K562 (cell line): Measurements from ENCODE around the gene AFAP1. TPM values are rescaled to one million over a fixed set of nuclear protein-coding genes. Genes with fewer than 3 reads are reported as not detected.

Experiments used
- ATAC-seq: fragments of 200-7000 bp; cut with Tn5 transposase; 3 replicates; pipeline ENCODE4 v1.9.1; 2020; ENCODE audit warnings: moderate library complexity
- BruUV-seq: library from RNA; stranded (reverse); fragments of 400-500 nt; replicated peaks from 2 replicates; lab custom pipeline; 2021; lab: Mats Ljungman, UMichigan
- CTCF ChIA-PET: fragments of 300-600 bp; formaldehyde crosslinking; extraction: SDS; loops from one replicate; lab custom pipeline; 2021; ENCODE audit warnings: low intra/inter-chr PET ratio; lab: Yijun Ruan, JAX
- POLR2A ChIA-PET: fragments of 300-600, 350-650 bp; sonication (Branson Sonifier 250); formaldehyde crosslinking; extraction: SDS; loops from one replicate; lab custom pipeline; 2021; ENCODE audit warnings: antibody characterized with exemption, inconsistent platforms; lab: Yijun Ruan, JAX
- DNase-seq, 4 experiments: peaks; one replicate each; pipeline versions ENCODE4 v3.0.0 to v3.0.0-alpha.2; 2011 to 2018; ENCODE audit warnings: low spot score in 3 of 4, mixed read lengths in 3 of 4; ENCODE audit errors: extremely low read depth in 1 of 4
- FAIRE-seq: peaks from 2 replicates; lab custom pipeline; 2011; peaks lifted over from hg19 to GRCh38; lab: Jason Lieb, UNC
- H2AFZ ChIP-seq: 2 replicates; pipeline ENCODE4 v1.6.0; 2011; ENCODE audit warnings: low read depth, low read length, control low read depth, inconsistent platforms
- H3K27ac ChIP-seq: fragments of 200-600 bp; 3 replicates; pipeline ENCODE4 v1.8.0; 2011; ENCODE audit warnings: low read depth, mild to moderate bottlenecking, control low read depth, inconsistent platforms, low read length, moderate library complexity, mixed read lengths; ENCODE audit errors: extremely low read depth
- H3K27me3 ChIP-seq, 2 experiments: fragments of 300-600 bp in 1 of 2; 2 replicates in 1 of 2; 3 replicates in 1 of 2; pipeline versions ENCODE4 v1.6.0 to v1.8.0; 2011; ENCODE audit warnings: inconsistent platforms in 2 of 2, low read length in 2 of 2, mild to moderate bottlenecking in 1 of 2, mixed read lengths in 1 of 2, moderate library complexity in 1 of 2; ENCODE audit not compliant: control insufficient read depth in 2 of 2, insufficient read depth in 2 of 2
- H3K36me3 ChIP-seq: fragments of 300-600 bp; 3 replicates; pipeline ENCODE4 v1.8.0; 2011; ENCODE audit warnings: mild to moderate bottlenecking, low read length, inconsistent platforms; ENCODE audit not compliant: control insufficient read depth, insufficient read depth
- H3K4me1 ChIP-seq, 2 experiments: fragments of 200-600 bp in 1 of 2; replicated peaks in 1 of 2; 2 replicates in 1 of 2; 3 replicates in 1 of 2; pipeline versions ENCODE4 v1.5.1 to v1.8.0; 2011; ENCODE audit warnings: inconsistent platforms in 2 of 2, low read length in 2 of 2, mild to moderate bottlenecking in 1 of 2, mixed read lengths in 1 of 2, moderate library complexity in 1 of 2; ENCODE audit not compliant: control insufficient read depth in 2 of 2, insufficient read depth in 2 of 2
- H3K4me2 ChIP-seq: 2 replicates; pipeline ENCODE4 v1.6.1; 2011; ENCODE audit warnings: low read length, control low read depth, inconsistent platforms, mixed read lengths; ENCODE audit not compliant: insufficient read depth
- H3K4me3 ChIP-seq: fragments of 200-600 bp; sonication (generic), shearing (Covaris generic); 2 replicates; pipeline ENCODE4 v1.5.1; 2016; ENCODE audit warnings: control low read depth, inconsistent platforms
- H3K79me2 ChIP-seq: fragments of 200-600 bp; 3 replicates; pipeline ENCODE4 v1.8.0; 2011; ENCODE audit warnings: low read length, inconsistent platforms; ENCODE audit not compliant: control insufficient read depth, insufficient read depth
- H3K9ac ChIP-seq, 2 experiments: 2 replicates each; pipeline versions ENCODE4 v1.6.0 to v1.6.1; 2011; ENCODE audit warnings: low read depth in 2 of 2, low read length in 2 of 2, control low read depth in 1 of 2, inconsistent platforms in 1 of 2, mild to moderate bottlenecking in 1 of 2, mixed read lengths in 1 of 2; ENCODE audit not compliant: insufficient read depth in 1 of 2
- H3K9me1 ChIP-seq: one replicate; pipeline ENCODE4 v1.6.0; 2011; ENCODE audit warnings: inconsistent platforms, mild to moderate bottlenecking, low read length, moderate library complexity; ENCODE audit not compliant: control insufficient read depth, insufficient read depth
- H3K9me3 ChIP-seq: replicated peaks from 2 replicates; pipeline ENCODE4 v1.5.1; 2011; ENCODE audit warnings: low read depth, low read length, inconsistent platforms; ENCODE audit not compliant: control insufficient read depth, insufficient read depth
- H4K20me1 ChIP-seq: replicated peaks from 2 replicates; pipeline ENCODE4 v1.6.1; 2011; ENCODE audit warnings: low read length, inconsistent platforms, mixed read lengths; ENCODE audit not compliant: control insufficient read depth, insufficient read depth
- CC2D1A ChIP-seq: fragments of 450-650 bp; IDR thresholded peaks from 2 replicates; pipeline ENCODE4 v1.6.1; 2017; ENCODE audit warnings: mild to moderate bottlenecking
- MAFF ChIP-seq: IDR thresholded peaks from 2 replicates; pipeline ENCODE4 v1.6.1; 2012; ENCODE audit warnings: low read length, improper control_type of control experiment
- MCM3 ChIP-seq: fragments of 450-650 bp; IDR thresholded peaks from 2 replicates; pipeline ENCODE4 v1.6.1; 2016
- NFIC ChIP-seq: fragments of 450-650 bp; IDR thresholded peaks from 2 replicates; pipeline ENCODE4 v1.6.1; 2017; ENCODE audit warnings: mild to moderate bottlenecking, inconsistent platforms
- PTBP1 ChIP-seq: fragments of 200-400 bp; formaldehyde crosslinking; IDR thresholded peaks from 2 replicates; pipeline ENCODE4 v1.6.1; 2017; ENCODE audit warnings: low read depth, low read length
- TGIF2 ChIP-seq: sonication (generic); formaldehyde crosslinking; IDR thresholded peaks from 2 replicates; pipeline ENCODE4 v1.8.1; 2022; ENCODE audit warnings: mild to moderate bottlenecking, missing genetic modification reagents, moderate library complexity
- ZEB2 ChIP-seq: fragments of 450-650 bp; IDR thresholded peaks from 2 replicates; pipeline ENCODE4 v1.6.1; 2016
- ZNF217 ChIP-seq: sonication (generic); formaldehyde crosslinking; IDR thresholded peaks from 2 replicates; pipeline ENCODE4 v1.8.0; 2022; ENCODE audit warnings: mild to moderate bottlenecking, missing genetic modification reagents
- ZNF644 ChIP-seq: fragments of 200-800 bp; sonication (Bioruptor generic); IDR thresholded peaks from 2 replicates; pipeline ENCODE4 v1.6.1; 2016; ENCODE audit warnings: low read depth, missing genetic modification characterization, missing compliant biosample characterization
- WGBS: fragments of 100-300 bp; shearing (Covaris generic); methylation state at CpG from one replicate; pipeline ENCODE4 v1.1.6; 2016; ENCODE audit warnings: low coverage, mixed read lengths; ENCODE audit not compliant: insufficient coverage; ENCODE audit errors: missing lambda C conversion rate; 5-methylcytosine and 5-hydroxymethylcytosine counted together
- in situ Hi-C: fragments of 300-500 bp; cut with MboI; formaldehyde crosslinking; loops from 4 replicates; pipeline ENCODE4 v1.15.0; 2018; ENCODE audit warnings: inconsistent platforms, mixed read lengths
- intact Hi-C: fragments of 100-400 bp; cut with micrococcal nuclease; formaldehyde crosslinking; loops from 2 replicates; pipeline ENCODE4 v1.14.2; 2022
- polyA plus RNA-seq, 8 experiments: library from polyadenylated mRNA; depleted of rRNA in 4 of 8; stranded (reverse) in 5 of 8; unstranded in 3 of 8; fragments of >200 nt; fragmentation: Nextera tagmentation in 2 of 8; fragmentation: Illumina TruSeq in 1 of 8; extraction: Ambion mirVana in 2 of 8; extraction: Trizol in 1 of 8; gene quantifications; 2 replicates each; pipeline versions ENCODE4 v1.2.1 to v1.2.3, GENCODE V29; 2011 to 2014; ENCODE audit warnings: inconsistent platforms in 1 of 8, missing spikeins in 1 of 8
- total RNA-seq, 7 experiments: library from RNA; depleted of rRNA in 6 of 7; stranded (reverse); fragments of >200 nt in 6 of 7; fragmentation: Illumina TruSeq in 2 of 7; extraction: Trizol in 2 of 7; gene quantifications; 2 replicates each; pipeline versions ENCODE4 v1.2.1 to v1.2.3, GENCODE V29; 2011 to 2021; ENCODE audit warnings: low replicate concordance in 1 of 7

Gene AFAP1
- total and polyA plus RNA-seq, 9 of the 15 experiments (the other 6 are each of a cell fraction or from before 2014, with no cell fraction given), result 0.07 to 0.42 (median 0.12) TPM; not detected in 1

- POLR2A ChIA-PET, result interaction anchor here (0.6 kb wide), 1 partner anchor 206 kb away, joined by 3 read pairs; no protein-coding TSS in a partner anchor
- Histone ChIP-seq H3K36me3 (peaks cover 17% of the 10 kb centered on the region), H2AFZ (no peak overlapping the region), H3K9me1 (no peaks in the 10 kb centered on the region), H3K4me1 (no peaks in the 10 kb centered on the region; a peak in 1 of 5 replicates), H3K4me2 (no peak overlapping the region), H3K27me3 (no peaks in the 10 kb centered on the region; a peak in 1 of 5 replicates), H3K79me2 (no peaks in the 10 kb centered on the region), H3K4me3 (no peak overlapping the region), H3K27ac (no peak overlapping the region), H4K20me1 (peaks cover 4% of the 10 kb centered on the region; the same call in 1 of the 2 replicates), H3K9me3 (no peaks in the 10 kb centered on the region; the same call in 1 of the 2 replicates), H3K9ac (no peak overlapping the region)
- FAIRE-seq, result no peak
- DNase-seq, result no peak
- in situ Hi-C loops (no loop called here), intact Hi-C loops (no loop called here)
- 55% methylated on average over 17 of the region's 20 CpGs for WGBS
- no peak for ATAC-seq
- TF ChIP-seq MCM3 (no peak), PTBP1 (no peak), NFIC (no peak), ZEB2 (no peak), TGIF2 (CRISPR knock-in tag) (no peak), CC2D1A (no peak), ZNF217 (CRISPR knock-in tag) (no peak), MAFF (no peak), ZNF644 (tag) (no peak)
- CTCF ChIA-PET, result no interaction called here
- BruUV-seq, result no TSS peak
These were observed 170.1 kb downstream of the AFAP1 start for GRCh38 chr4:7769396-7770223.
